Liver (tissue), 9 donors: ENCODE results near the gene VWF. TPM values are rescaled to one million over a fixed set of nuclear protein-coding genes. Genes with fewer than 3 reads are reported as not detected.

ENCODE experiments used
- DNase-seq: peaks from one replicate; pipeline ENCODE4 v3.0.0-alpha.2; 2017; ENCODE audit warnings: low spot score
- H3K27ac ChIP-seq, 2 donors: one replicate each; pipeline ENCODE4 v1.7.0; 2013; ENCODE audit warnings: inconsistent platforms in 2 of 2, low read length in 2 of 2, control low read depth in 1 of 2, low read depth in 1 of 2, mild to moderate bottlenecking in 1 of 2
- H3K27me3 ChIP-seq, 4 donors: one replicate each; pipeline versions ENCODE4 v1.6.1 to v1.7.0; 2013; ENCODE audit warnings: low read length in 3 of 4, inconsistent platforms in 1 of 4, mild to moderate bottlenecking in 1 of 4, moderate library complexity in 1 of 4; ENCODE audit not compliant: control insufficient read depth in 4 of 4, insufficient read depth in 4 of 4
- H3K36me3 ChIP-seq, 4 donors: one replicate each; pipeline versions ENCODE4 v1.6.1 to v1.7.0; 2013; ENCODE audit warnings: low read length in 3 of 4, mild to moderate bottlenecking in 3 of 4, low read depth in 1 of 4, moderate library complexity in 1 of 4; ENCODE audit not compliant: control insufficient read depth in 4 of 4, insufficient read depth in 3 of 4
- H3K4me1 ChIP-seq, 4 donors: one replicate each; pipeline versions ENCODE4 v1.6.1 to v1.7.0; 2013; ENCODE audit warnings: low read length in 3 of 4, mild to moderate bottlenecking in 3 of 4, moderate library complexity in 1 of 4; ENCODE audit not compliant: control insufficient read depth in 4 of 4, insufficient read depth in 4 of 4
- H3K4me3 ChIP-seq, 3 donors: one replicate each; pipeline versions ENCODE4 v1.6.1 to v1.7.0; 2013; ENCODE audit warnings: low read length in 3 of 3, control low read depth in 1 of 3, low read depth in 1 of 3, mild to moderate bottlenecking in 1 of 3
- H3K9ac ChIP-seq, 2 donors: one replicate each; pipeline ENCODE4 v1.7.0; 2013; ENCODE audit warnings: low read length in 2 of 2, mild to moderate bottlenecking in 2 of 2, moderate library complexity in 2 of 2, control low read depth in 1 of 2, low read depth in 1 of 2
- H3K9me3 ChIP-seq, 4 donors: one replicate each; pipeline versions ENCODE4 v1.6.1 to v1.7.0; 2013; ENCODE audit warnings: low read length in 3 of 4; ENCODE audit not compliant: control insufficient read depth in 4 of 4
- ATF3 ChIP-seq: IDR thresholded peaks from 2 replicates; pipeline ENCODE4 v1.6.1; 2016; ENCODE audit warnings: antibody characterized with exemption
- EGR1 ChIP-seq, 2 donors: IDR thresholded peaks; 2 replicates each; pipeline ENCODE4 v1.6.1; 2016 to 2018; ENCODE audit warnings: antibody characterized with exemption in 2 of 2, low read depth in 2 of 2
- FOXA1 ChIP-seq: IDR thresholded peaks from 2 replicates; pipeline ENCODE4 v1.6.1; 2016; ENCODE audit warnings: antibody characterized with exemption
- FOXA2 ChIP-seq: IDR thresholded peaks from 2 replicates; pipeline ENCODE4 v1.6.1; 2016; ENCODE audit warnings: antibody characterized with exemption
- GABPA ChIP-seq, 2 donors: IDR thresholded peaks in 1 of 2; conservative IDR thresholded peaks in 1 of 2; 2 replicates each; pipeline ENCODE4 v1.6.1; 2016; ENCODE audit warnings: antibody characterized with exemption in 2 of 2, mild to moderate bottlenecking in 1 of 2, moderate library complexity in 1 of 2
- HNF4A ChIP-seq, 2 donors: conservative IDR thresholded peaks; 2 replicates each; pipeline ENCODE4 v1.6.1; 2016; ENCODE audit warnings: antibody characterized with exemption in 2 of 2, mild to moderate bottlenecking in 2 of 2
- RAD21 ChIP-seq, 2 donors: IDR thresholded peaks; 2 replicates each; pipeline ENCODE4 v1.6.1; 2016; ENCODE audit warnings: antibody characterized with exemption in 2 of 2, mild to moderate bottlenecking in 2 of 2
- RXRA ChIP-seq, 2 donors: IDR thresholded peaks; 2 replicates each; pipeline ENCODE4 v1.6.1; 2017 to 2018; ENCODE audit warnings: antibody characterized with exemption in 2 of 2, mild to moderate bottlenecking in 1 of 2
- SP1 ChIP-seq: IDR thresholded peaks from 2 replicates; pipeline ENCODE4 v1.6.1; 2018; ENCODE audit warnings: antibody characterized with exemption, mild to moderate bottlenecking
- TAF1 ChIP-seq: conservative IDR thresholded peaks from 2 replicates; pipeline ENCODE4 v1.6.1; 2016; ENCODE audit warnings: antibody characterized with exemption, mild to moderate bottlenecking
- WGBS: extraction: QIAGEN DNeasy Blood & Tissue Kit; methylation state at CpG from one replicate; pipeline ENCODE4 v1.1.7; 2013; 5-methylcytosine and 5-hydroxymethylcytosine counted together
- polyA plus RNA-seq, 2 donors: library from polyadenylated mRNA; stranded (reverse) in 1 of 2; unstranded in 1 of 2; fragments of 200-250 nt in 1 of 2; fragments of >200 nt in 1 of 2; fragmentation: Nextera tagmentation in 1 of 2; extraction: Ambion mirVana in 1 of 2; gene quantifications; one replicate each; pipeline versions ENCODE4 v1.2.1 to v1.2.3, GENCODE V29; 2013 to 2015
- total RNA-seq, 2 donors: library from RNA; depleted of rRNA; stranded (reverse); fragments of >200 nt; gene quantifications; one replicate each; pipeline ENCODE4 v1.2.3, GENCODE V29; 2014
- TF ChIP-seq, protein P1 (sequence below): IDR thresholded peaks from 2 replicates; pipeline ENCODE4 v1.6.1; 2016; ENCODE audit warnings: antibody characterized with exemption
- TF ChIP-seq, protein P2 (sequence below): IDR thresholded peaks from 2 replicates; pipeline ENCODE4 v1.6.1; 2016; ENCODE audit warnings: antibody characterized with exemption
- TF ChIP-seq, protein P3 (sequence below): fragments of 150-350 bp; IDR thresholded peaks from 2 replicates; pipeline ENCODE4 v1.5.1; 2017; ENCODE audit warnings: improper control_type of control experiment, low read depth, low read length; ENCODE audit not compliant: missing input control
- donor health status: healthy.
- donor health status: healthy.
- donor health status: healthy.
- donor health status: healthy.
- donor health status: healthy.

Gene VWF
- total and polyA plus RNA-seq, 4 donors = 2.1 to 10.8 (median 4.0) TPM

- TF ChIP-seq GABPA (IDR thresholded peaks at IDR 0.05 in 1 of 2, conservative IDR thresholded peaks at IDR 0.05 in 1 of 2) (no peak), RXRA (IDR thresholded peaks at IDR 0.05) (no peak), FOXA2 (no peak), ATF3 (no peak)
- TF ChIP-seq, protein P1, sequence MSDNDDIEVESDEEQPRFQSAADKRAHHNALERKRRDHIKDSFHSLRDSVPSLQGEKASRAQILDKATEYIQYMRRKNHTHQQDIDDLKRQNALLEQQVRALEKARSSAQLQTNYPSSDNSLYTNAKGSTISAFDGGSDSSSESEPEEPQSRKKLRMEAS = no peak
- TF ChIP-seq, protein P2, sequence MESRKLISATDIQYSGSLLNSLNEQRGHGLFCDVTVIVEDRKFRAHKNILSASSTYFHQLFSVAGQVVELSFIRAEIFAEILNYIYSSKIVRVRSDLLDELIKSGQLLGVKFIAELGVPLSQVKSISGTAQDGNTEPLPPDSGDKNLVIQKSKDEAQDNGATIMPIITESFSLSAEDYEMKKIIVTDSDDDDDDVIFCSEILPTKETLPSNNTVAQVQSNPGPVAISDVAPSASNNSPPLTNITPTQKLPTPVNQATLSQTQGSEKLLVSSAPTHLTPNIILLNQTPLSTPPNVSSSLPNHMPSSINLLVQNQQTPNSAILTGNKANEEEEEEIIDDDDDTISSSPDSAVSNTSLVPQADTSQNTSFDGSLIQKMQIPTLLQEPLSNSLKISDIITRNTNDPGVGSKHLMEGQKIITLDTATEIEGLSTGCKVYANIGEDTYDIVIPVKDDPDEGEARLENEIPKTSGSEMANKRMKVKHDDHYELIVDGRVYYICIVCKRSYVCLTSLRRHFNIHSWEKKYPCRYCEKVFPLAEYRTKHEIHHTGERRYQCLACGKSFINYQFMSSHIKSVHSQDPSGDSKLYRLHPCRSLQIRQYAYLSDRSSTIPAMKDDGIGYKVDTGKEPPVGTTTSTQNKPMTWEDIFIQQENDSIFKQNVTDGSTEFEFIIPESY = no peak
These were observed 169.8 kb downstream of the VWF start (continued) for GRCh38 chr12:5954661-5955060.

DNA sequence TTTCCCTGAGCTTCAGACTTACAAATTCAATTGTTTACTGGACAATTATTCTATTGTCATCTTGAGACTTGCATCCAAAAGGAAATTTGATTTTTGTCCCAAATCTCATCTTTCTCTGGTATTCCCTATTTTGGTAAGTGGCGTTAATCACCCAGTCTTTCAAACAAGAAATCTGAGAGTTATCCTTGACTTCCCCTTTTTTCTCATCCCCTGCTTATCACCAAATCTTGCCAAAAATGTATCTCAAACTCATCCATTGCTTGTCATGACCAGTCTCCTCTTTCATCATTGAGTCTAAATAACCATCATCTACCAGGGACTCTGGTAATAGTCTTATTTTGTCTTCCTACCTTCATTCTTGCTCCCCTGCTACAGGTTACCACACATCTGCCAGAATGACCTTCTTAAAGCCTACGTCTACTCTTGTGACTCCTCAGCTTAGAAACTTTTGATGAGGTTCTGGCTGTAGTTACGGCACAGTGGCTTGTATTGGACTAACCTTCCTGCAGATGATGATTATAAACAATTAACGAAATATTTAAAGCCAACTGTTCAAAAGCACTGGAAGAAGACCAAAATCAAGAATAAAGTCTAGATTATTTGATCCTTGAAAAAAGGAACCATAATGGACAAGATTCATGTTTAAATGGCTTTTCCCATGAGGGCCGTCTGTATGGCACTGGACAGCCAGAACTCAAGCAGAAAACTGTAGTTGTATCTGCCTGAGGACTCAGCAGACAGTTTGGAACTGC lies 170.5 kb downstream of the VWF start:
- TF ChIP-seq, protein P1 = no peak
- TF ChIP-seq, protein P3, sequence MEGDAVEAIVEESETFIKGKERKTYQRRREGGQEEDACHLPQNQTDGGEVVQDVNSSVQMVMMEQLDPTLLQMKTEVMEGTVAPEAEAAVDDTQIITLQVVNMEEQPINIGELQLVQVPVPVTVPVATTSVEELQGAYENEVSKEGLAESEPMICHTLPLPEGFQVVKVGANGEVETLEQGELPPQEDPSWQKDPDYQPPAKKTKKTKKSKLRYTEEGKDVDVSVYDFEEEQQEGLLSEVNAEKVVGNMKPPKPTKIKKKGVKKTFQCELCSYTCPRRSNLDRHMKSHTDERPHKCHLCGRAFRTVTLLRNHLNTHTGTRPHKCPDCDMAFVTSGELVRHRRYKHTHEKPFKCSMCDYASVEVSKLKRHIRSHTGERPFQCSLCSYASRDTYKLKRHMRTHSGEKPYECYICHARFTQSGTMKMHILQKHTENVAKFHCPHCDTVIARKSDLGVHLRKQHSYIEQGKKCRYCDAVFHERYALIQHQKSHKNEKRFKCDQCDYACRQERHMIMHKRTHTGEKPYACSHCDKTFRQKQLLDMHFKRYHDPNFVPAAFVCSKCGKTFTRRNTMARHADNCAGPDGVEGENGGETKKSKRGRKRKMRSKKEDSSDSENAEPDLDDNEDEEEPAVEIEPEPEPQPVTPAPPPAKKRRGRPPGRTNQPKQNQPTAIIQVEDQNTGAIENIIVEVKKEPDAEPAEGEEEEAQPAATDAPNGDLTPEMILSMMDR = no peak
- TF ChIP-seq RAD21 (IDR thresholded peaks at IDR 0.05) (no peak), GABPA (IDR thresholded peaks at IDR 0.05 in 1 of 2, conservative IDR thresholded peaks at IDR 0.05 in 1 of 2) (no peak), EGR1 (IDR thresholded peaks at IDR 0.05; ENCODE audit: low read depth in 2 of 2) (no peak), TAF1 (no peak), FOXA1 (no peak), HNF4A (conservative IDR thresholded peaks at IDR 0.05) (no peak), SP1 (no peak)
- TF ChIP-seq, protein P2 = no peak
- Histone ChIP-seq H3K27me3 (no peaks in the 10 kb centered on the region), H3K9me3 (no peaks in the 10 kb centered on the region), H3K4me1 (no peaks in the 10 kb centered on the region), H3K4me3 (no peak overlapping the region), H3K9ac (no peak overlapping the region), H3K27ac (no peak overlapping the region), H3K36me3 (no peaks in the 10 kb centered on the region)
- 72% methylated on average over 5 of the region's 5 CpGs for WGBS
- DNase-seq = no peak
